OCI-LY1 (cell line): ENCODE data around the gene PIK3R5.

ENCODE experiments used
- H2AFZ ChIP-seq: fragments of 200-600 bp; sonication (generic), shearing (Covaris generic); 2 replicates; pipeline ENCODE4 v1.6.0; 2014; ENCODE audit warnings: antibody characterized with exemption, mild to moderate bottlenecking, low read length
- H3F3A ChIP-seq: fragments of 200-600 bp; sonication (generic), shearing (Covaris generic); 2 replicates; pipeline ENCODE4 v1.6.0; 2014; ENCODE audit warnings: mild to moderate bottlenecking, antibody characterized with exemption, low read length, moderate library complexity; ENCODE audit not compliant: insufficient read depth
- H3K27ac ChIP-seq: fragments of 200-600 bp; sonication (generic); 2 replicates; pipeline ENCODE4 v1.5.1; 2014; ENCODE audit warnings: low read length, mixed run types, mild to moderate bottlenecking, low read depth; ENCODE audit not compliant: poor library complexity, severe bottlenecking
- H3K27me3 ChIP-seq: fragments of 200-600 bp; sonication (generic); 2 replicates; pipeline ENCODE4 v1.6.0; 2014; ENCODE audit warnings: antibody characterized with exemption, mild to moderate bottlenecking, low read length, moderate library complexity; ENCODE audit not compliant: insufficient read depth
- H3K36me3 ChIP-seq: fragments of 200-600 bp; sonication (generic); 2 replicates; pipeline ENCODE4 v1.6.1; 2014; ENCODE audit warnings: mild to moderate bottlenecking, antibody characterized with exemption, low read length, moderate library complexity, mixed read lengths; ENCODE audit not compliant: insufficient read depth
- H3K4me1 ChIP-seq: fragments of 200-600 bp; sonication (generic); 2 replicates; pipeline ENCODE4 v1.5.1; 2014; ENCODE audit warnings: mild to moderate bottlenecking, low read length, moderate library complexity; ENCODE audit not compliant: insufficient read depth, severe bottlenecking
- H3K4me2 ChIP-seq: fragments of 200-600 bp; sonication (generic), shearing (Covaris generic); 2 replicates; pipeline ENCODE4 v1.6.1; 2014; ENCODE audit warnings: low read length
- H3K4me3 ChIP-seq: fragments of 200-600 bp; sonication (generic); 2 replicates; pipeline ENCODE4 v1.5.1; 2014; ENCODE audit warnings: low read length, low read depth, mild to moderate bottlenecking, mixed read lengths; ENCODE audit not compliant: poor library complexity, severe bottlenecking
- H3K79me2 ChIP-seq: fragments of 200-600 bp; shearing (Covaris generic); 2 replicates; pipeline ENCODE4 v1.6.1; 2016; ENCODE audit warnings: mixed run types, low read length, mixed read lengths; ENCODE audit not compliant: insufficient read depth
- H3K9ac ChIP-seq: fragments of 200-600 bp; sonication (generic), shearing (Covaris generic); 2 replicates; pipeline ENCODE4 v1.6.1; 2014; ENCODE audit warnings: mild to moderate bottlenecking, low read length, mixed read lengths
- H3K9me2 ChIP-seq: fragments of 200-600 bp; sonication (generic), shearing (Covaris generic); 2 replicates; pipeline ENCODE4 v1.6.1; 2014; ENCODE audit warnings: low read depth, mild to moderate bottlenecking, low read length, mixed read lengths
- H3K9me3 ChIP-seq: fragments of 200-600 bp; shearing (Covaris generic); 2 replicates; pipeline ENCODE4 v1.6.1; 2014; ENCODE audit warnings: low read length, mixed read lengths
- H4K20me1 ChIP-seq: fragments of 200-600 bp; sonication (generic), shearing (Covaris generic); 2 replicates; pipeline ENCODE4 v1.6.0; 2016; ENCODE audit warnings: mild to moderate bottlenecking, low read length; ENCODE audit not compliant: insufficient read depth
- EZH2 ChIP-seq: fragments of 200-600 bp; sonication (generic), shearing (Covaris generic); IDR thresholded peaks from 2 replicates; pipeline ENCODE4 v1.8.0; 2017; ENCODE audit warnings: borderline replicate concordance, mixed run types, mild to moderate bottlenecking, antibody characterized with exemption, low read length, moderate library complexity, mixed read lengths
- TF ChIP-seq, protein P1 (sequence below): fragments of 200-600 bp; sonication (generic), shearing (Covaris generic); IDR thresholded peaks from 2 replicates; pipeline ENCODE4 v1.5.1; 2017; ENCODE audit warnings: mild to moderate bottlenecking, antibody characterized with exemption, low read length, moderate library complexity, mixed read lengths

Gene PIK3R5

GRCh38 chr17:8951206-8951605 lies 14.3 kb downstream of the PIK3R5 start:
- TF ChIP-seq, protein P1, sequence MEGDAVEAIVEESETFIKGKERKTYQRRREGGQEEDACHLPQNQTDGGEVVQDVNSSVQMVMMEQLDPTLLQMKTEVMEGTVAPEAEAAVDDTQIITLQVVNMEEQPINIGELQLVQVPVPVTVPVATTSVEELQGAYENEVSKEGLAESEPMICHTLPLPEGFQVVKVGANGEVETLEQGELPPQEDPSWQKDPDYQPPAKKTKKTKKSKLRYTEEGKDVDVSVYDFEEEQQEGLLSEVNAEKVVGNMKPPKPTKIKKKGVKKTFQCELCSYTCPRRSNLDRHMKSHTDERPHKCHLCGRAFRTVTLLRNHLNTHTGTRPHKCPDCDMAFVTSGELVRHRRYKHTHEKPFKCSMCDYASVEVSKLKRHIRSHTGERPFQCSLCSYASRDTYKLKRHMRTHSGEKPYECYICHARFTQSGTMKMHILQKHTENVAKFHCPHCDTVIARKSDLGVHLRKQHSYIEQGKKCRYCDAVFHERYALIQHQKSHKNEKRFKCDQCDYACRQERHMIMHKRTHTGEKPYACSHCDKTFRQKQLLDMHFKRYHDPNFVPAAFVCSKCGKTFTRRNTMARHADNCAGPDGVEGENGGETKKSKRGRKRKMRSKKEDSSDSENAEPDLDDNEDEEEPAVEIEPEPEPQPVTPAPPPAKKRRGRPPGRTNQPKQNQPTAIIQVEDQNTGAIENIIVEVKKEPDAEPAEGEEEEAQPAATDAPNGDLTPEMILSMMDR: no peak
- TF ChIP-seq EZH2: no peak
- H3K4me3 ChIP-seq: no peak overlapping the region
- no peak overlapping the region for H3K4me2 ChIP-seq
- no peaks in the 10 kb centered on the region for H3K4me1 ChIP-seq
- no peaks in the 10 kb centered on the region for H4K20me1 ChIP-seq
- no peak overlapping the region for H3K27ac ChIP-seq
- 0 out of 2 replicates have a peak, but pooled peaks cover 5% of the 10 kb centered on the region for H3K9me3 ChIP-seq
- H3K9ac ChIP-seq: no peak overlapping the region
- H3F3A ChIP-seq: no peaks in the 10 kb centered on the region
- H3K36me3 ChIP-seq: no peaks in the 10 kb centered on the region
- no peaks in the 10 kb centered on the region for H3K9me2 ChIP-seq
- H3K79me2 ChIP-seq: no peaks in the 10 kb centered on the region
- no peaks in the 10 kb centered on the region; the same call in 1 of the 2 replicates for H3K27me3 ChIP-seq
- H2AFZ ChIP-seq: no peak overlapping the region

GRCh38 chr17:8949061-8949661 lies 16.3 kb downstream of the PIK3R5 start:
- Histone ChIP-seq H3K36me3 (no peaks in the 10 kb centered on the region), H2AFZ (no peak overlapping the region), H3K9me3 (0 out of 2 replicates have a peak, but pooled peaks cover 5% of the 10 kb centered on the region), H3K4me2 (no peak overlapping the region), H3K79me2 (no peaks in the 10 kb centered on the region), H3K27ac (no peak overlapping the region), H3F3A (no peaks in the 10 kb centered on the region), H4K20me1 (no peaks in the 10 kb centered on the region), H3K4me3 (no peak overlapping the region), H3K27me3 (no peaks in the 10 kb centered on the region; the same call in 1 of the 2 replicates), H3K4me1 (no peaks in the 10 kb centered on the region), H3K9ac (no peak overlapping the region), H3K9me2 (no peaks in the 10 kb centered on the region)
- no peak for TF ChIP-seq EZH2
- TF ChIP-seq, protein P1: no peak

DNA sequence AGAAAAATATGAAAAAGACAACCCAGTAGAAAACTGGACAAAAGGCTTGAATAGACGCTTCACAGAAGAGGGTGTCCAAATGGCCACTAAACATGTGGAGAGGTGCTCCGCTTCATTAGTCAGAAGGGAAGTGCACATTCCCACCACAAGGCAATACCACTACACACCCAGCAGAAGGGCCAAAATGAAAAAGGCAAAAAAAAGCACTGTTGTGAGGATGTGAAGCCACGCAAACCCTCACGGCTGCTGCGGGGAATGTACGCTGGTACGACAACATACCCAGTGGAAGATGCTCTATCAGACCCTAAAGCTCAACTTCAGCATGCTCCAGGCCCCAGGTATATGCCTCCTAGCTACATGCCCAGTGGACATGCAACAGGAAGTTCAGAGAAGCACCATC lies 17.0 kb downstream of the PIK3R5 start:
- Histone ChIP-seq H3K4me1 (no peaks in the 10 kb centered on the region), H3K27ac (no peak overlapping the region), H2AFZ (no peak overlapping the region), H3K4me3 (no peak overlapping the region), H3K9me3 (0 out of 2 replicates have a peak, but pooled peaks cover 5% of the 10 kb centered on the region), H3K4me2 (no peak overlapping the region), H3K79me2 (no peaks in the 10 kb centered on the region), H3K36me3 (no peaks in the 10 kb centered on the region), H3K27me3 (no peaks in the 10 kb centered on the region; the same call in 1 of the 2 replicates), H3K9me2 (no peaks in the 10 kb centered on the region), H4K20me1 (no peaks in the 10 kb centered on the region), H3K9ac (no peak overlapping the region), H3F3A (no peaks in the 10 kb centered on the region)
- TF ChIP-seq EZH2: no peak
- TF ChIP-seq, protein P1: no peak
